ENCODE data around the gene GNG14. TPM values are rescaled to one million over a fixed set of nuclear protein-coding genes. Genes with fewer than 3 reads are reported as not detected.
A peak's percentile ranks its signal among the peaks of the same experiment; 100 is the strongest.

Gene GNG14
- total and polyA plus RNA-seq, 2 of the 13 experiments (the other 11 are each of a cell fraction or from before 2014, with no cell fraction given): not detected

DNA sequence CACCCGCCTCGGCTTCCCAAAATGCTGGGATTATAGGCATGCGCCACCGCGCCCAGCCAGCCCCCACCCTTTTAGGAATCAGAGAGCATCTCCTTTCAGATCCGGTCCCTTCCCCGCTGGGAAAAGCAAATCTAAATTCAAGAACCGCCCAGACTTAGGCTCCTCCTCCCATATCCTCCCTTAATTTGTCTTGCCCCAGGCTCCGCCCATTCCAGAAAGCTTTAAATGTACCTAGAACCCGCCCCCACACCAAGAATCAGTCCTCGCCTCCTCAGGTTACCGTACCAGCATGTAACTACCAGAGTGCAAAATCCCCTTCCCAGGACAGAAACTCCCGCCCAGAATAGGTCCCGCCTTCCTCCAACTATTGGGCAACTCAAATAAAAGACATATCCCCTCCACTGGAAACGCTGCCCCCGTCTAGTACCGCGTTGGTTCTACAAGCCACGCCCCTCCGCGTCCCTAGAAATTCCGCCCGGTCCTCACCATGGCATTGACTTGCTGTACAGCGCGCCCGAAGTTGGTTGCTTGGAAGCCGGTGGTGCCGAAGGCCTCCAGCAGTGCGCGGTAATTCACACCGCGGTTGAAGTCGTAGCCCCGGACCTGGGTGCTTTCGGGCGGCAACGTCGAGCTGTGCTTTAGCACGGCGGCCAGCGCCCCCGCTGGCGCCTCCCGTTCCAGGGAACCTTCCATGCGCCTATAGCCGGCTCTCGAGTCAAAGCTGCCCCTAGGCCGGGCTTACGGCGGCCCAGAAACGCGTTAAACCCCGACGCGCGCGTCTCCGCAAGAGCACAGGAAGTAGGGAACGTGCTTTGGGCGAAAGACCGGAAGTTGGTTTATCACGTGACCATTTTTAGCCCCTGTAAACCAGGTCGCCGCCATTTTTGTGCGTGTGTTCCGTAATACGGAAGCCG, 6.5 kb upstream of the GNG14 start, which contains the start of gene DHPS (continued):
- no peak for TF ChIP-seq MED13 (CRISPR knock-in tag; IDR thresholded peaks at IDR 0.05)
- TF ChIP-seq, protein P1, sequence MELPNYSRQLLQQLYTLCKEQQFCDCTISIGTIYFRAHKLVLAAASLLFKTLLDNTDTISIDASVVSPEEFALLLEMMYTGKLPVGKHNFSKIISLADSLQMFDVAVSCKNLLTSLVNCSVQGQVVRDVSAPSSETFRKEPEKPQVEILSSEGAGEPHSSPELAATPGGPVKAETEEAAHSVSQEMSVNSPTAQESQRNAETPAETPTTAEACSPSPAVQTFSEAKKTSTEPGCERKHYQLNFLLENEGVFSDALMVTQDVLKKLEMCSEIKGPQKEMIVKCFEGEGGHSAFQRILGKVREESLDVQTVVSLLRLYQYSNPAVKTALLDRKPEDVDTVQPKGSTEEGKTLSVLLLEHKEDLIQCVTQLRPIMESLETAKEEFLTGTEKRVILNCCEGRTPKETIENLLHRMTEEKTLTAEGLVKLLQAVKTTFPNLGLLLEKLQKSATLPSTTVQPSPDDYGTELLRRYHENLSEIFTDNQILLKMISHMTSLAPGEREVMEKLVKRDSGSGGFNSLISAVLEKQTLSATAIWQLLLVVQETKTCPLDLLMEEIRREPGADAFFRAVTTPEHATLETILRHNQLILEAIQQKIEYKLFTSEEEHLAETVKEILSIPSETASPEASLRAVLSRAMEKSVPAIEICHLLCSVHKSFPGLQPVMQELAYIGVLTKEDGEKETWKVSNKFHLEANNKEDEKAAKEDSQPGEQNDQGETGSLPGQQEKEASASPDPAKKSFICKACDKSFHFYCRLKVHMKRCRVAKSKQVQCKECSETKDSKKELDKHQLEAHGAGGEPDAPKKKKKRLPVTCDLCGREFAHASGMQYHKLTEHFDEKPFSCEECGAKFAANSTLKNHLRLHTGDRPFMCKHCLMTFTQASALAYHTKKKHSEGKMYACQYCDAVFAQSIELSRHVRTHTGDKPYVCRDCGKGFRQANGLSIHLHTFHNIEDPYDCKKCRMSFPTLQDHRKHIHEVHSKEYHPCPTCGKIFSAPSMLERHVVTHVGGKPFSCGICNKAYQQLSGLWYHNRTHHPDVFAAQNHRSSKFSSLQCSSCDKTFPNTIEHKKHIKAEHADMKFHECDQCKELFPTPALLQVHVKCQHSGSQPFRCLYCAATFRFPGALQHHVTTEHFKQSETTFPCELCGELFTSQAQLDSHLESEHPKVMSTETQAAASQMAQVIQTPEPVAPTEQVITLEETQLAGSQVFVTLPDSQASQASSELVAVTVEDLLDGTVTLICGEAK (IDR thresholded peaks at IDR 0.05): peak; percentile 68
- TF ChIP-seq, protein P1 (CRISPR knock-in tag; IDR thresholded peaks at IDR 0.05): peak; percentile 75; the same call in 1 of the 2 replicates
- TF ChIP-seq ZNF350 (CRISPR knock-in tag; IDR thresholded peaks at IDR 0.05; ENCODE audit: borderline replicate concordance, low read depth): peak; percentile 93; the same call in 1 of the 2 replicates
- no peak for TF ChIP-seq ATAD3A (CRISPR knock-in tag; IDR thresholded peaks at IDR 0.05)
- no peak for TF ChIP-seq ZNF615 (CRISPR knock-in tag; IDR thresholded peaks at IDR 0.05; ENCODE audit: borderline replicate concordance)
- no peak for TF ChIP-seq NR3C1 (CRISPR knock-in tag; IDR thresholded peaks at IDR 0.05)
- TF ChIP-seq HNF1B (CRISPR knock-in tag; IDR thresholded peaks at IDR 0.05): peak; percentile 61
- TF ChIP-seq NFE2 (CRISPR knock-in tag; IDR thresholded peaks at IDR 0.05): no peak
- TF ChIP-seq JUNB (CRISPR knock-in tag; IDR thresholded peaks at IDR 0.05; ENCODE audit: borderline replicate concordance): peak; percentile 54
- TF ChIP-seq ETV6 (CRISPR knock-in tag; conservative IDR thresholded peaks at IDR 0.05): no peak
- no peak for TF ChIP-seq SP1 (IDR thresholded peaks at IDR 0.05)
- peak; percentile 72 for TF ChIP-seq SP1 (CRISPR knock-in tag; IDR thresholded peaks at IDR 0.05)
- TF ChIP-seq TMF1 (CRISPR knock-in tag; IDR thresholded peaks at IDR 0.05; ENCODE audit: low read depth): peak; percentile 72; the same call in 1 of the 2 replicates
- TF ChIP-seq REL (CRISPR knock-in tag; conservative IDR thresholded peaks at IDR 0.05): peak; percentile 79; the same call in 1 of the 2 replicates
- TF ChIP-seq, protein P2, sequence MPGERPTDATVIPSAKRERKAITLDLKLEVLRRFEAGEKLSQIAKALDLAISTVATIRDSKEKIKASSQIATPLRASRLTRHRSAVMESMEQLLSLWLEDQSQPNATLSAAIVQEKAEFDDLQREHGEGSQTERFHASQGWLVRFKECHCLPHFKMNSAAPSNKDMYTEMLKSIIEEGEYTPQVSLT (CRISPR knock-in tag; IDR thresholded peaks at IDR 0.05; ENCODE audit: borderline replicate concordance, low read depth): no peak
- TF ChIP-seq ZNF878 (CRISPR knock-in tag; IDR thresholded peaks at IDR 0.05): no peak; the same call in 1 of the 2 replicates
- TF ChIP-seq ATF1 (CRISPR knock-in tag; IDR thresholded peaks at IDR 0.05): peak; percentile 62; the same call in 1 of the 2 replicates
- TF ChIP-seq AGO1 (IDR thresholded peaks at IDR 0.05; ENCODE audit: low read depth, low read length, poor library complexity, severe bottlenecking): peak; percentile 87
